ENCODE data around the gene ADCYAP1R1.

Gene ADCYAP1R1

GRCh38 chr7:31092606-31093005, 40.5 kb downstream of the ADCYAP1R1 start:
- no peak for DNase-seq

GRCh38 chr7:31093282-31093681, 41.2 kb downstream of the ADCYAP1R1 start:
- DNase-seq: no peak

- DNase-seq: no peak
These were observed 42.2 kb downstream of the ADCYAP1R1 start for GRCh38 chr7:31094271-31094670.

- no peak for DNase-seq
These were observed 43.4 kb downstream of the ADCYAP1R1 start for GRCh38 chr7:31095286-31096197.

- DNase-seq: no peak
These were observed 44.2 kb downstream of the ADCYAP1R1 start for GRCh38 chr7:31096198-31096876.

- DNase-seq: no peak
These were observed 44.8 kb downstream of the ADCYAP1R1 start for GRCh38 chr7:31096877-31097258.

- DNase-seq: no peak
These were observed 46.7 kb downstream of the ADCYAP1R1 start for GRCh38 chr7:31098642-31099360.

- DNase-seq: no peak
These were observed 47.6 kb downstream of the ADCYAP1R1 start for GRCh38 chr7:31099451-31100444.

- no peak for DNase-seq
These were observed 48.3 kb downstream of the ADCYAP1R1 start for GRCh38 chr7:31100445-31100844.

GRCh38 chr7:31100871-31101270, 48.8 kb downstream of the ADCYAP1R1 start:
- no peak for DNase-seq

- no peak for DNase-seq
These were observed 49.4 kb downstream of the ADCYAP1R1 start for GRCh38 chr7:31101544-31101943.

- DNase-seq: no peak
These were observed 50.3 kb downstream of the ADCYAP1R1 start for GRCh38 chr7:31102151-31102972.

GRCh38 chr7:31102973-31103850, 51.1 kb downstream of the ADCYAP1R1 start:
- no peak for DNase-seq

GRCh38 chr7:31104361-31105255, 52.5 kb downstream of the ADCYAP1R1 start:
- DNase-seq: no peak

- no peak for DNase-seq
These were observed 53.3 kb downstream of the ADCYAP1R1 start for GRCh38 chr7:31105256-31105950.

- no peak for DNase-seq
These were observed 54.4 kb downstream of the ADCYAP1R1 start for GRCh38 chr7:31106303-31107105.
